Measurements from ENCODE around the gene TSPOAP1.

DNA sequence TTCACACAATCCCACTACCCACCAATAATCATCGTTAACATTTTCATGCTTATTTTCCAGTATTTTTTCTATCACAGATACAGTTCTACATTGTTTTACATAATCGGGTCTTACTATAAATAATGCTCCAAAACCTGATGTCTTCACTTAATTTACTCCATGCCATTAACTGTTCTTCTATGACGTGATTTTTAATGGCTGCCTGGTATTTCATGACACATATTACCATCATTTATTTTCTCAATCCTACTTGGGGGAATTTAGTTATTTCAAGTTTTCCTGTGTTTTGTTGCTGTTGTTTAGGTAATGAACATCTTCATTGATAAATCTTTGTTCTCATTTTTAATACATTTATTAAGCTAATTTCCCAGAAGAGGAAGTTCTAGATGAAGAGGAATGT is 75.5 kb downstream of the TSPOAP1 start:
- TF ChIP-seq, protein P1, sequence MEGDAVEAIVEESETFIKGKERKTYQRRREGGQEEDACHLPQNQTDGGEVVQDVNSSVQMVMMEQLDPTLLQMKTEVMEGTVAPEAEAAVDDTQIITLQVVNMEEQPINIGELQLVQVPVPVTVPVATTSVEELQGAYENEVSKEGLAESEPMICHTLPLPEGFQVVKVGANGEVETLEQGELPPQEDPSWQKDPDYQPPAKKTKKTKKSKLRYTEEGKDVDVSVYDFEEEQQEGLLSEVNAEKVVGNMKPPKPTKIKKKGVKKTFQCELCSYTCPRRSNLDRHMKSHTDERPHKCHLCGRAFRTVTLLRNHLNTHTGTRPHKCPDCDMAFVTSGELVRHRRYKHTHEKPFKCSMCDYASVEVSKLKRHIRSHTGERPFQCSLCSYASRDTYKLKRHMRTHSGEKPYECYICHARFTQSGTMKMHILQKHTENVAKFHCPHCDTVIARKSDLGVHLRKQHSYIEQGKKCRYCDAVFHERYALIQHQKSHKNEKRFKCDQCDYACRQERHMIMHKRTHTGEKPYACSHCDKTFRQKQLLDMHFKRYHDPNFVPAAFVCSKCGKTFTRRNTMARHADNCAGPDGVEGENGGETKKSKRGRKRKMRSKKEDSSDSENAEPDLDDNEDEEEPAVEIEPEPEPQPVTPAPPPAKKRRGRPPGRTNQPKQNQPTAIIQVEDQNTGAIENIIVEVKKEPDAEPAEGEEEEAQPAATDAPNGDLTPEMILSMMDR (conservative IDR thresholded peaks at IDR 0.05 in 1 of 2, IDR thresholded peaks at IDR 0.05 in 1 of 2; ENCODE audit: extremely low read depth in 1 of 2, insufficient read depth in 1 of 2, low read depth in 1 of 2, low read length in 2 of 2), result no peak
- TF ChIP-seq EZH2 (IDR thresholded peaks at IDR 0.05; ENCODE audit: borderline replicate concordance, low read length), result no peak

Data from mammary epithelial cell (primary cell).